ENCODE results near the gene ANO8. TPM values are rescaled to one million over a fixed set of nuclear protein-coding genes. Genes with fewer than 3 reads are reported as not detected.
A peak's percentile ranks its signal among the peaks of the same experiment; 100 is the strongest.

ANO8 gene
- total and polyA plus RNA-seq, 4 experiments from 2014 or later, result 0.11 to 21.5 (median 17.7) TPM; not detected in 1

GRCh38 chr19:17294051-17294891 lies 40.4 kb downstream of the ANO8 start:
- intact Hi-C loops (cut with micrococcal nuclease), result no loop called here
- Mint-ChIP-seq H3K27me3 (peaks cover 0 to 2% of the 10 kb centered on the region in 2 donors), H3K9me3 (peaks cover 0 to 2% (median 0%) of the 10 kb centered on the region in 8 donors), H3K4me1 (peaks cover 3 to 5% (median 4%) of the 10 kb centered on the region in 4 donors), H3K36me3 (peaks cover 0 to 2% of the 10 kb centered on the region in 2 donors), H3K4me3 (peak overlapping the region in 1 of 8 donors; percentile 20), H3K27ac (no peak overlapping the region)
- no peak overlapping the region for H3K27ac ChIP-seq (ENCODE audit: low read depth, low read length)
- no peaks in the 10 kb centered on the region for H3K36me3 ChIP-seq (ENCODE audit: insufficient read depth, low read length)
- peaks cover 6% of the 10 kb centered on the region for H3K4me1 ChIP-seq (ENCODE audit: insufficient read depth, low read length)
- ChIA-PET CTCF (ENCODE audit: partially characterized antibody) (interaction anchor here (0.9 to 1.9 kb wide), 4 partner anchors 11 to 92 kb away, joined by 3 to 7 read pairs (median 4); partner anchors contain the start of gene MRPL34), POLR2A (ENCODE audit: partially characterized antibody) (interaction anchor here (2.1 kb wide), 1 partner anchor 41 kb away, joined by 7 read pairs; the partner anchor contains the start of gene ANO8)
- no peaks in the 10 kb centered on the region for H3K27me3 ChIP-seq (ENCODE audit: insufficient read depth, low read length)
- peaks cover 0 to 4% of the 10 kb centered on the region in 2 donors for H3K9me3 ChIP-seq (ENCODE audit: control insufficient read depth in 1 of 2, low read length in 2 of 2)
- DNase-seq, result peak in 4 of 5 donors; percentile 27 to 60 (median 34)
- H3K4me3 ChIP-seq (ENCODE audit: low read length in 2 of 2), result no peak overlapping the region

GRCh38 chr19:17293605-17294004 lies 41.0 kb downstream of the ANO8 start:
- Mint-ChIP-seq H3K27ac (no peak overlapping the region), H3K36me3 (peaks cover 0 to 2% of the 10 kb centered on the region in 2 donors), H3K9me3 (peaks cover 0 to 2% (median 0%) of the 10 kb centered on the region in 8 donors), H3K27me3 (peaks cover 0 to 2% of the 10 kb centered on the region in 2 donors), H3K4me1 (peaks cover 3 to 5% (median 4%) of the 10 kb centered on the region in 4 donors), H3K4me3 (no peak overlapping the region)
- ChIA-PET POLR2A (ENCODE audit: partially characterized antibody) (interaction anchor here (1.0 to 2.1 kb wide), 3 partner anchors 16 to 58 kb away, joined by 5 to 7 read pairs (median 5); partner anchors contain the start of genes ANO8 and DDA1), CTCF (ENCODE audit: partially characterized antibody) (interaction anchor here (0.7 to 4.3 kb wide), 11 partner anchors 9 to 224 kb away, joined by 3 to 56 read pairs (median 6); partner anchors contain the start of genes ABHD8, DDA1 and MRPL34)
- Histone ChIP-seq H3K27me3 (ENCODE audit: insufficient read depth, low read length) (no peaks in the 10 kb centered on the region), H3K9me3 (ENCODE audit: control insufficient read depth in 1 of 2, low read length in 2 of 2) (peaks cover 0 to 4% of the 10 kb centered on the region in 2 donors), H3K4me3 (ENCODE audit: low read length in 2 of 2) (no peak overlapping the region), H3K4me1 (ENCODE audit: insufficient read depth, low read length) (peaks cover 6% of the 10 kb centered on the region), H3K27ac (ENCODE audit: low read depth, low read length) (no peak overlapping the region), H3K36me3 (ENCODE audit: insufficient read depth, low read length) (no peaks in the 10 kb centered on the region)
- intact Hi-C loops (cut with micrococcal nuclease), result loop anchor here (2.0 kb wide), 2 partner anchors 41 to 175 kb away; partner anchors contain the start of gene ANO8
- DNase-seq, result no peak

GRCh38 chr19:17292301-17293074 lies 42.2 kb downstream of the ANO8 start:
- H3K27me3 Mint-ChIP-seq, result peaks cover 0 to 4% of the 10 kb centered on the region in 2 donors
- H3K36me3 ChIP-seq (ENCODE audit: insufficient read depth, low read length), result no peaks in the 10 kb centered on the region
- peak; percentile 77 to 85 (median 80) for DNase-seq
- peak overlapping the region; percentile 47 to 89 (median 81) for H3K27ac Mint-ChIP-seq
- peak overlapping the region; percentile 88 to 92 (median 90) for H3K4me3 Mint-ChIP-seq
- H3K27ac ChIP-seq (ENCODE audit: low read depth, low read length), result peak overlapping the region; percentile 20
- H3K36me3 Mint-ChIP-seq, result peaks cover 0 to 2% of the 10 kb centered on the region in 2 donors
- no peaks in the 10 kb centered on the region for H3K9me3 ChIP-seq (ENCODE audit: control insufficient read depth in 1 of 2, low read length in 2 of 2)
- H3K4me1 ChIP-seq (ENCODE audit: insufficient read depth, low read length), result peaks cover 6% of the 10 kb centered on the region
- H3K4me3 ChIP-seq (ENCODE audit: low read length in 2 of 2), result peak overlapping the region; percentile 61 to 75
- H3K27me3 ChIP-seq (ENCODE audit: insufficient read depth, low read length), result no peaks in the 10 kb centered on the region
- H3K4me1 Mint-ChIP-seq, result peaks cover 3 to 5% (median 4%) of the 10 kb centered on the region in 4 donors
- ChIA-PET POLR2A (ENCODE audit: partially characterized antibody) (interaction anchor here (0.6 to 2.9 kb wide), 13 partner anchors 10 to 127 kb away, joined by 3 to 9 read pairs (median 5); partner anchors contain the start of genes ANO8, BABAM1, DDA1 and MRPL34), CTCF (ENCODE audit: partially characterized antibody) (interaction anchor here (0.6 to 4.3 kb wide), 15 partner anchors 9 to 223 kb away, joined by 3 to 56 read pairs (median 6); partner anchors contain the start of genes ABHD8, DDA1, MRPL34 and MYO9B)
- intact Hi-C loops (cut with micrococcal nuclease), result loop anchor here (1.0 to 2.0 kb wide), 7 partner anchors 13 to 176 kb away; partner anchors contain the start of genes ANO8, BABAM1 and MRPL34
- no peaks in the 10 kb centered on the region for H3K9me3 Mint-ChIP-seq

- ChIA-PET CTCF (ENCODE audit: partially characterized antibody) (interaction anchor here (0.6 to 4.3 kb wide), 4 partner anchors 27 to 614 kb away, joined by 3 to 56 read pairs (median 4); no protein-coding TSS in a partner anchor), POLR2A (ENCODE audit: partially characterized antibody) (interaction anchor here (0.6 kb wide), 1 partner anchor 104 kb away, joined by 4 read pairs; the partner anchor contains the start of gene CCDC194)
- H3K27me3 ChIP-seq (ENCODE audit: insufficient read depth, low read length), result no peaks in the 10 kb centered on the region
- Mint-ChIP-seq H3K36me3 (peaks cover 0 to 2% of the 10 kb centered on the region in 2 donors), H3K4me3 (peak overlapping the region in 1 of 8 donors; percentile 41), H3K4me1 (peaks cover 3 to 5% (median 4%) of the 10 kb centered on the region in 4 donors), H3K27ac (no peak overlapping the region), H3K27me3 (peaks cover 0 to 4% of the 10 kb centered on the region in 2 donors), H3K9me3 (no peaks in the 10 kb centered on the region)
- no peaks in the 10 kb centered on the region for H3K36me3 ChIP-seq (ENCODE audit: insufficient read depth, low read length)
- peaks cover 6% of the 10 kb centered on the region for H3K4me1 ChIP-seq (ENCODE audit: insufficient read depth, low read length)
- H3K27ac ChIP-seq (ENCODE audit: low read depth, low read length), result no peak overlapping the region
- no peak for DNase-seq
- intact Hi-C loops (cut with micrococcal nuclease), result no loop called here
- no peaks in the 10 kb centered on the region for H3K9me3 ChIP-seq (ENCODE audit: control insufficient read depth in 1 of 2, low read length in 2 of 2)
- no peak overlapping the region for H3K4me3 ChIP-seq (ENCODE audit: low read length in 2 of 2)
These were observed 45.2 kb downstream of the ANO8 start for GRCh38 chr19:17289489-17289888.

GRCh38 chr19:17286752-17287151 lies 47.9 kb downstream of the ANO8 start:
- H3K4me3 Mint-ChIP-seq, result no peak overlapping the region
- H3K27ac Mint-ChIP-seq, result no peak overlapping the region
- Histone ChIP-seq H3K4me1 (ENCODE audit: insufficient read depth, low read length) (peaks cover 10% of the 10 kb centered on the region), H3K27me3 (ENCODE audit: insufficient read depth, low read length) (no peaks in the 10 kb centered on the region), H3K9me3 (ENCODE audit: control insufficient read depth in 1 of 2, low read length in 2 of 2) (no peaks in the 10 kb centered on the region), H3K36me3 (ENCODE audit: insufficient read depth, low read length) (no peaks in the 10 kb centered on the region), H3K27ac (ENCODE audit: low read depth, low read length) (no peak overlapping the region), H3K4me3 (ENCODE audit: low read length in 2 of 2) (no peak overlapping the region)
- intact Hi-C loops (cut with micrococcal nuclease), result no loop called here
- peaks cover 0 to 4% of the 10 kb centered on the region in 2 donors for H3K27me3 Mint-ChIP-seq
- CTCF ChIA-PET (ENCODE audit: partially characterized antibody), result interaction anchor here (0.7 to 1.5 kb wide), 2 partner anchors 81 to 166 kb away, joined by 3 to 4 read pairs; no protein-coding TSS in a partner anchor
- DNase-seq, result no peak
- H3K36me3 Mint-ChIP-seq, result no peaks in the 10 kb centered on the region
- peaks cover 2 to 4% (median 3%) of the 10 kb centered on the region in 4 donors for H3K4me1 Mint-ChIP-seq
- POLR2A ChIA-PET (ENCODE audit: partially characterized antibody), result interaction anchor here (1.2 kb wide), 1 partner anchor 165 kb away, joined by 3 read pairs; no protein-coding TSS in a partner anchor
- H3K9me3 Mint-ChIP-seq, result no peaks in the 10 kb centered on the region

- H3K36me3 Mint-ChIP-seq, result peaks cover 0 to 1% of the 10 kb centered on the region in 2 donors
- no peak for DNase-seq
- peaks cover 0 to 4% of the 10 kb centered on the region in 2 donors for H3K27me3 Mint-ChIP-seq
- H3K9me3 Mint-ChIP-seq, result no peaks in the 10 kb centered on the region
- Histone ChIP-seq H3K27ac (ENCODE audit: low read depth, low read length) (no peak overlapping the region), H3K27me3 (ENCODE audit: insufficient read depth, low read length) (no peaks in the 10 kb centered on the region), H3K9me3 (ENCODE audit: control insufficient read depth in 1 of 2, low read length in 2 of 2) (no peaks in the 10 kb centered on the region), H3K36me3 (ENCODE audit: insufficient read depth, low read length) (no peaks in the 10 kb centered on the region), H3K4me1 (ENCODE audit: insufficient read depth, low read length) (peaks cover 15% of the 10 kb centered on the region), H3K4me3 (ENCODE audit: low read length in 2 of 2) (no peak overlapping the region)
- CTCF ChIA-PET (ENCODE audit: partially characterized antibody), result interaction anchor here (0.7 to 1.5 kb wide), 2 partner anchors 80 to 166 kb away, joined by 3 to 4 read pairs; no protein-coding TSS in a partner anchor
- H3K4me3 Mint-ChIP-seq, result no peak overlapping the region
- H3K4me1 Mint-ChIP-seq, result peaks cover 2 to 4% (median 3%) of the 10 kb centered on the region in 4 donors
- intact Hi-C loops (cut with micrococcal nuclease), result no loop called here
- POLR2A ChIA-PET (ENCODE audit: partially characterized antibody), result interaction anchor here (1.2 kb wide), 1 partner anchor 164 kb away, joined by 3 read pairs; no protein-coding TSS in a partner anchor
- no peak overlapping the region for H3K27ac Mint-ChIP-seq
These were observed 48.4 kb downstream of the ANO8 start for GRCh38 chr19:17286263-17286662.
